ENCODE measurements around the gene TWNK. TPM values are rescaled to one million over a fixed set of nuclear protein-coding genes. Genes with fewer than 3 reads are reported as not detected.
A peak's percentile ranks its signal among the peaks of the same experiment; 100 is the strongest.

TWNK gene
- total and polyA plus RNA-seq, 9 of the 15 experiments (the other 6 are each of a cell fraction or from before 2014, with no cell fraction given): 11.6 to 34.7 (median 17.4) TPM

- H3K9ac ChIP-seq (ENCODE audit: insufficient read depth in 1 of 2, low read depth in 2 of 2, low read length in 2 of 2): peak overlapping the region in 1 of 2 experiments; percentile 65; a peak in 2 of 4 replicates
- ChIA-PET CTCF (ENCODE audit: low intra/inter-chr PET ratio) (interaction anchor here (9.3 kb wide), 1 partner anchor 18 kb away, joined by 150 read pairs; no protein-coding TSS in a partner anchor), POLR2A (interaction anchor here (0.6 kb wide), 1 partner anchor 281 kb away, joined by 3 read pairs; no protein-coding TSS in a partner anchor)
- no peaks in the 10 kb centered on the region for H3K9me1 ChIP-seq (ENCODE audit: control insufficient read depth, insufficient read depth, low read length)
- no peaks in the 10 kb centered on the region for H3K9me3 ChIP-seq (replicated peaks; ENCODE audit: control insufficient read depth, insufficient read depth, low read depth, low read length)
- peaks cover 48% of the 10 kb centered on the region for H3K79me2 ChIP-seq (ENCODE audit: control insufficient read depth, insufficient read depth, low read length)
- no peak overlapping the region for H3K4me3 ChIP-seq
- ATAC-seq (no peak), DNase-seq (ENCODE audit: extremely low read depth in 1 of 4, low spot score in 3 of 4) (no peak), FAIRE-seq (no peak)
- WGBS (ENCODE audit: insufficient coverage, low coverage, missing lambda C conversion rate): 65% methylated on average over 5 of the region's 6 CpGs
- intact Hi-C loops (cut with micrococcal nuclease) (no loop called here), in situ Hi-C loops (cut with MboI) (loop anchor here (25.0 kb wide), 1 partner anchor 1042 kb away; no protein-coding TSS in a partner anchor)
- peaks cover 16 to 51% of the 10 kb centered on the region in 2 experiments; a peak in 4 of 5 replicates for H3K4me1 ChIP-seq (replicated peaks in 1 of 2; ENCODE audit: control insufficient read depth in 2 of 2, insufficient read depth in 2 of 2, low read length in 2 of 2)
- TF ChIP-seq ZNF134 (CRISPR knock-in tag; conservative IDR thresholded peaks at IDR 0.05) (no peak), MYBL2 (IDR thresholded peaks at IDR 0.05; ENCODE audit: low read depth) (no peak), MYBL2 (CRISPR knock-in tag; IDR thresholded peaks at IDR 0.05; ENCODE audit: borderline replicate concordance) (no peak), TCF7 (IDR thresholded peaks at IDR 0.05; ENCODE audit: borderline replicate concordance) (no peak), CC2D1A (IDR thresholded peaks at IDR 0.05) (no peak), ELF1 (tag; IDR thresholded peaks at IDR 0.05) (no peak), TCF3 (CRISPR knock-in tag; IDR thresholded peaks at IDR 0.05) (no peak), EHMT2 (IDR thresholded peaks at IDR 0.05) (no peak), MIER1 (IDR thresholded peaks at IDR 0.05; ENCODE audit: low read depth) (no peak), SRSF3 (IDR thresholded peaks at IDR 0.05; ENCODE audit: insufficient read depth, low read length) (no peak), HDAC1 (IDR thresholded peaks at IDR 0.05) (no peak), RREB1 (CRISPR knock-in tag; IDR thresholded peaks at IDR 0.05) (no peak), ZNF431 (CRISPR knock-in tag; IDR thresholded peaks at IDR 0.05) (no peak), ZSCAN29 (IDR thresholded peaks at IDR 0.05) (no peak), RUNX1 (IDR thresholded peaks at IDR 0.05; ENCODE audit: low read depth) (no peak), RBBP5 (IDR thresholded peaks at IDR 0.05; ENCODE audit: borderline replicate concordance, insufficient read depth, low read length, poor library complexity, severe bottlenecking) (no peak), KLF16 (IDR thresholded peaks at IDR 0.05) (no peak), GABPA (tag; conservative IDR thresholded peaks at IDR 0.05; ENCODE audit: low read depth) (no peak), SP1 (CRISPR knock-in tag; IDR thresholded peaks at IDR 0.05) (no peak), ELF4 (CRISPR knock-in tag; IDR thresholded peaks at IDR 0.05) (no peak)
- H3K27ac ChIP-seq (ENCODE audit: extremely low read depth, low read depth, low read length): peak overlapping the region; percentile 45; the same call in 1 of the 3 replicates
- no peak overlapping the region for H3K4me2 ChIP-seq (ENCODE audit: insufficient read depth, low read length)
- no TSS peak for BruUV-seq (replicated peaks)
- H3K36me3 ChIP-seq (ENCODE audit: control insufficient read depth, insufficient read depth, low read length): peaks cover 37% of the 10 kb centered on the region; the same call in 2 of the 3 replicates
- H2AFZ ChIP-seq (ENCODE audit: low read depth, low read length): no peak overlapping the region
- no peaks in the 10 kb centered on the region for H3K27me3 ChIP-seq (ENCODE audit: control insufficient read depth in 2 of 2, insufficient read depth in 2 of 2, low read length in 2 of 2)
- no peaks in the 10 kb centered on the region for H4K20me1 ChIP-seq (replicated peaks; ENCODE audit: control insufficient read depth, insufficient read depth, low read length)
Observed at GRCh38 chr10:100995181-100995580, 7.8 kb downstream of the TWNK start.

All from K562 (cell line).